IMR-90 (cell line): ENCODE measurements around the gene UGT1A10.
"Not testable (repeated sequence)": the region's sequence is repeated elsewhere in the genome, so short reads cannot be mapped to it uniquely, and the experiment has no call there.

Experiments
- BHLHE40 ChIP-seq: fragments of 150-350 bp; IDR thresholded peaks from 2 replicates; pipeline ENCODE4 v1.6.1; 2016; ENCODE audit warnings: mild to moderate bottlenecking, low read depth, low read length
- CEBPB ChIP-seq: IDR thresholded peaks from 2 replicates; pipeline ENCODE4 v1.6.1; 2012; ENCODE audit warnings: low read depth, low read length, improper control_type of control experiment
- CHD1 ChIP-seq: IDR thresholded peaks from 2 replicates; pipeline ENCODE4 v1.6.1; 2012; ENCODE audit warnings: low read depth, low read length, improper control_type of control experiment
- CTCF ChIP-seq: conservative IDR thresholded peaks from 2 replicates; pipeline ENCODE4 v1.5.1; 2012; ENCODE audit warnings: mild to moderate bottlenecking, low read depth, low read length, improper control_type of control experiment
- ELK1 ChIP-seq: fragments of 150-350 bp; IDR thresholded peaks from 2 replicates; pipeline ENCODE4 v1.6.1; 2016; ENCODE audit warnings: low read depth, mild to moderate bottlenecking, low read length, moderate library complexity, borderline replicate concordance
- FOS ChIP-seq: fragments of 150-350 bp; IDR thresholded peaks from 2 replicates; pipeline ENCODE4 v1.6.1; 2016; ENCODE audit warnings: low read depth, low read length
- MAFK ChIP-seq: IDR thresholded peaks from 2 replicates; pipeline ENCODE4 v1.6.1; 2012; ENCODE audit warnings: low read depth, low read length, improper control_type of control experiment
- MAZ ChIP-seq: IDR thresholded peaks from 2 replicates; pipeline ENCODE4 v1.6.1; 2012; ENCODE audit warnings: low read depth, mild to moderate bottlenecking, low read length, improper control_type of control experiment, moderate library complexity, borderline replicate concordance
- MXI1 ChIP-seq: IDR thresholded peaks from 2 replicates; pipeline ENCODE4 v1.6.1; 2012; ENCODE audit warnings: low read depth, mild to moderate bottlenecking, low read length, moderate library complexity, borderline replicate concordance
- POLR2A ChIP-seq: IDR thresholded peaks from 2 replicates; pipeline ENCODE4 v1.6.1; 2012; ENCODE audit warnings: mild to moderate bottlenecking, low read depth, low read length
- RAD21 ChIP-seq: IDR thresholded peaks from 2 replicates; pipeline ENCODE4 v1.6.1; 2012; ENCODE audit warnings: low read length, improper control_type of control experiment
- RCOR1 ChIP-seq: IDR thresholded peaks from 2 replicates; pipeline ENCODE4 v1.6.1; 2012; ENCODE audit warnings: mild to moderate bottlenecking, low read length, improper control_type of control experiment; ENCODE audit not compliant: insufficient replicate concordance
- RFX5 ChIP-seq: IDR thresholded peaks from 2 replicates; pipeline ENCODE4 v1.8.0; 2012; ENCODE audit warnings: low read depth, mild to moderate bottlenecking, low read length, moderate library complexity

- TF ChIP-seq POLR2A, CTCF, MXI1, BHLHE40, FOS, MAZ, RCOR1, CHD1, RFX5, RAD21, MAFK, CEBPB, ELK1: not testable (repeated sequence)
Observed at GRCh38 chr2:233655943-233656342, 19.7 kb downstream of the UGT1A10 start.
